ENCODE measurements around the gene S100A9. TPM values are rescaled to one million over a fixed set of nuclear protein-coding genes. Genes with fewer than 3 reads are reported as not detected.

The S100A9 gene
- total RNA-seq, 2 experiments from 2014 or later, result 4.5 to 4.8 TPM

DNA sequence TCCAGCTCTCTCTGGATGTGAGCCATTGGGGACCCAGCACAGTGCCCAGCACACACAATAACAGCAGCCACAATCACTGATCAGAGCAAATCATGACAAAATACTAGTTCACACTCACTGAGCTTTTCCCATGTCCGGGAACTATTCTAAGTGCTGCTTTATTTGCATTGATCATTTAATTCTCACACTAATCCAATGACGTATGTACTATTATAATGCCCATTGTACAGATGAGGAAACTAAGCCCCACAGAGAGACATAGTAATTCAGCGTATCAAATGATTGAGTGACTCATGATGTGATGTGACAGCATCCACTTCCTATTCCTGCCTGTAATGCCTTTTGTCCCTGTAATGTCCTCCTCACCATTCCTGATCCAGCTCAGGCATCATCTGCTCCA is 35.2 kb downstream of the S100A9 start:
- no peak for ATAC-seq (ENCODE audit: low read depth)
- Mint-ChIP-seq H3K4me1 (no peaks in the 10 kb centered on the region), H3K27ac (no peak overlapping the region), H3K4me3 (no peak overlapping the region), H3K9me3 (no peaks in the 10 kb centered on the region), H3K27me3 (peaks cover 11% of the 10 kb centered on the region), H3K36me3 (no peaks in the 10 kb centered on the region)
- POLR2A ChIA-PET, result no interaction called here
- no peak for DNase-seq

DNA sequence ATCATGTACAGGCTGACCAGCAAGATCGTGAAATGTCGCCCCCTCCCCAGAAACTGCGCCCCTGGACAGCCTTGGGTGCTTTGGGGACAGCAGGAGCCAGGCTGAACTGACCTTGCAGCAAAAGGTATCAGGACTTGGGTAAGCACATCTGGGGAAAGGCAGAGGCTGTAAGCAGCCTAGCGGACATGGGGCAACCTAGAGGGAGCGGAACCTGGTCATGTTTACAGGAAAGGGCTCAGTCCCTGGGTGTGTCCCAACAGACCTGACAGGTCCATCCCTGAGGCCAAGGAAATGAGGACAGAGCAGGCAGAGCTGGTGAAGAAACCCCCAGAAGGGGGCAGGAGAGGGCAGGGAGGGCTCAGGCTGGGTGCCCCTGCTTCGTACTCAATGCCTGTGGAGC is 36.3 kb downstream of the S100A9 start:
- Mint-ChIP-seq H3K9me3 (no peaks in the 10 kb centered on the region), H3K4me1 (no peaks in the 10 kb centered on the region), H3K27me3 (peaks cover 11% of the 10 kb centered on the region), H3K4me3 (no peak overlapping the region), H3K27ac (no peak overlapping the region), H3K36me3 (no peaks in the 10 kb centered on the region)
- no peak for ATAC-seq (ENCODE audit: low read depth)
- POLR2A ChIA-PET, result no interaction called here
- no peak for DNase-seq

DNA sequence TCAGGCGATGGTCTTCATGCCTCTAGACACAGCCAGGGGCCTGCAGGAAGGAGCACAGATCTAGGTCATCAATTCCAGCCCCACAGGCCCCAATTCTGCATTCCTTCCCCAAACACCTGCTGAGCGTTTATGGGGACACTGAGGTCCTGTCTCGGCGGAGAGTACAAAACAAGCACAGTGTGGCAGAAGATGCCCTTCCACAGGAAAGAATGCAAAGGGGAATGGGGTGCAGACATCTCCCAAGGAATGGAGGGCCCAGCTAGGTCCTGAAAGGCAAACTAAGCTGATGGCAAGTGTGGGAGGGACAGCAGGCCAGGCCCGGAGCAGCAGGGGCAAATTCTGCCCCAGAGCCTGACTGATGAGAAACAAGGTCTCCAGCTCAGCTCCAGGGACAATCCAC is 36.7 kb downstream of the S100A9 start:
- no peak overlapping the region for H3K4me3 Mint-ChIP-seq
- POLR2A ChIA-PET, result no interaction called here
- H3K36me3 Mint-ChIP-seq, result no peaks in the 10 kb centered on the region
- no peak overlapping the region for H3K27ac Mint-ChIP-seq
- H3K9me3 Mint-ChIP-seq, result no peaks in the 10 kb centered on the region
- peaks cover 11% of the 10 kb centered on the region for H3K27me3 Mint-ChIP-seq
- DNase-seq (no peak), ATAC-seq (ENCODE audit: low read depth) (no peak)
- no peaks in the 10 kb centered on the region for H3K4me1 Mint-ChIP-seq

DNA sequence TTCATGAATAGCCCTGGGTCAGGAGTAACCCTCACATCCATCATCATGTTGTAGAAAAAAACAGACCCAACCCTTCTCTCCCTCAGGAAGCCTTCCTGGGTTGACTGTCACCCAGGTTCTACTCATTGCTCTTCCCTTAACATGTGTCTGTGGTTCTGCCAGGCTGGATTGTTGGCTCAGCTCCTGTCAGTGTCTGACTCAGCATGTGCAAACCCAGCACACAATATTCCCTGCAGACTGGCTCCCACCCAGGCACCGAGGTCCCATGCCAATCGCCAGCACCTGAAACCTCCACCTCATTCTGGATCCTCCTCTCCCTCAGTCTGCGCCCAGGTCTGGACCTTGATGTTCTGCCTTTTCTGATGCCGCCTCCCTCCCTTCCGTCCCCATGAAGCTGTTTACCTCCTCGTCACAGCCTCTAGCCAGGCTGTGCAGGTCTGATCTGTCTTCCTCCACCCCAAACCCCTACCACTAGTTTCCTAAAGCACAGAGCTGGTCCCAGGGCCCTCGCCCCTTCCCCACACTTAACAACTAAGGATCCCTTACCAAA is 37.6 kb downstream of the S100A9 start:
- no peak for ATAC-seq (ENCODE audit: low read depth)
- POLR2A ChIA-PET, result no interaction called here

DNA sequence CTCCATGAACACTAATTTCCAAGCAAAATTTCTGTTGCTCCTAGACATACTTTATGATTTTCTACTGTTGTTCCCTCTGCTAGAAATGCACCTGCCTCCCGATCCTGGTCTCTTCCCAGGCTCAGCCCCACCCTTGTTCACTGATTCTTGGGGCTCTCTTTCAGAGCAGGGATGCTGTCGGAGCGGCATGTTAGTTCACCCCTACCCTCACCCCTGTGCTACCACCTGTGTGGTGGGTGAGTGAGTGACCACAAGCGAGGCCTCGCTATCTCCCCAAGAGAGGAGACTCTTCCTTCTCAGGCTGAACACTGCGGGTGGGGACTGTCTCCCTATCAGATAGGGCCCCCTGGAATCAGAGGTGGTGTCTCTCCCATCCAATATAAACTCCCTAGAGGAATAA is 38.1 kb downstream of the S100A9 start:
- ATAC-seq (ENCODE audit: low read depth) (no peak), DNase-seq (no peak)
- Mint-ChIP-seq H3K27me3 (peaks cover 7% of the 10 kb centered on the region), H3K27ac (no peak overlapping the region), H3K4me3 (no peak overlapping the region), H3K4me1 (no peaks in the 10 kb centered on the region), H3K36me3 (no peaks in the 10 kb centered on the region), H3K9me3 (no peaks in the 10 kb centered on the region)
- POLR2A ChIA-PET, result no interaction called here

More for the DNA sequence above, 37.6 kb downstream of the S100A9 start:
- Mint-ChIP-seq H3K4me1 (no peaks in the 10 kb centered on the region), H3K4me3 (no peak overlapping the region), H3K27ac (no peak overlapping the region), H3K27me3 (peaks cover 8% of the 10 kb centered on the region), H3K9me3 (no peaks in the 10 kb centered on the region), H3K36me3 (no peaks in the 10 kb centered on the region)
- no peak for DNase-seq

DNA sequence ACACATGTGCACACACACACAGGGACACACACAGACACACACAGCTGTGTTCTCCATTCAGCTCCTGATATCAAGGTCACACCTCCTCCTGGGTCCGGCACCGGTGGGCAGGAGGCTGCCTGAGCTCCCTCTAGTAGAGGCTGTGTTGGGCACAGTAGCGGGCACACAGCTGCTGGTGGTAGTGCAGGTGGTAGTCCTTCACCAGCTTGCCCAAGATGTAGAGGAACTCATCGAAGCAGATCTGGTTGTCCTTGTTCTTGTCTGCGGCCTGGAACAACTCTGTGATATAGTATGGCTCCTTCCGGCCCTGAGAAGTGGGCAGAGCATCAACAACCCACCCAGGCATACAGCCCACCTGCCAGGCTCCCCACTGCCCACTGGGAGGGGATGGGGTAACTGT is 38.8 kb downstream of the S100A9 start:
- Mint-ChIP-seq H3K27ac (no peak overlapping the region), H3K27me3 (peaks cover 6% of the 10 kb centered on the region), H3K4me1 (no peaks in the 10 kb centered on the region), H3K9me3 (no peaks in the 10 kb centered on the region), H3K36me3 (no peaks in the 10 kb centered on the region), H3K4me3 (no peak overlapping the region)
- DNase-seq (no peak), ATAC-seq (ENCODE audit: low read depth) (no peak)
- POLR2A ChIA-PET, result no interaction called here

DNA sequence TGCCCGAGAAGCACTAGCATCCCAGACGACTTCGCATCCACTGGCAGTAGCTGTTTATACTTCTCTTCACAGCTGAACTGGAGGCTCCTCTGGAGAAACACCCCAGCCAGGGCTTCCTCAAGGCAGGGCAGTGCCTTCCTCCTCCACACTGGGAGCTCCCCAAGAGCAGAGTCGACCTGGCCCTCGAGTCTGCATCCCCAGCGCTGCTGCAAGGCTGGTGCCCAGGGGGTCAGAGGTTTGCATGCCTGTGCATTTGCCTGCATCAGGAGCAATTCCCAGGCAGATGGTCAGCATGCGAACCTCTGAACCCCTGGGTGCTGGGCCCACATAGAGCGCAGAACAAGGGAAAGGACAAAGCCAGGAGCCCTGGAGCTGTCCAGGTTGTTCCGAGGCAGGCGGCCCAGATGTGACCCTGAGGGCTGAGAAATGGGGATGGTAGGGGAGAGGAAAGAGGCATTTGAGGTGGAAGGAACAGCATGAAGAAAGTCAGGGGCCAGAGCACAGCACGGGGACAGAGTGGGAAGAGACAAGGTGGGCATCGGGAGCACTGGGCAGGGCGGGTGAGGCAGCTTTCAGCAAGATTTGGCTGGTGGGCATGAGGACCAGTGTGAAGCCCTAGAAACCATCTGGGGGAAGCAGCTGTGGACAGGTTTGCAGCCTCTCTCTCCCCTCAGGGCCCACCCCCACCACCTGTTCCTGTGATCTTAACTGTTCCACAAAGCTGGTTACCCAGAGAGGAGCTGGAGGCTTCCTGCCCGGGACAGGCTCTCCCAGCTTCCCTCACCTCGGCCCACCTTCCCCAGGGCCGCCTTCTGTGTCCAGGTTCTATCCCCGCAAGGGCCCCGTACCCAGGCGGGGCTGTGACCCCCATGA is 39.6 kb downstream of the S100A9 start:
- no peak for ATAC-seq (ENCODE audit: low read depth)
- Mint-ChIP-seq H3K27me3 (peaks cover 6% of the 10 kb centered on the region), H3K36me3 (no peaks in the 10 kb centered on the region), H3K4me3 (no peak overlapping the region), H3K9me3 (no peaks in the 10 kb centered on the region), H3K4me1 (no peaks in the 10 kb centered on the region), H3K27ac (no peak overlapping the region)
- POLR2A ChIA-PET, result no interaction called here
- no peak for DNase-seq

DNA sequence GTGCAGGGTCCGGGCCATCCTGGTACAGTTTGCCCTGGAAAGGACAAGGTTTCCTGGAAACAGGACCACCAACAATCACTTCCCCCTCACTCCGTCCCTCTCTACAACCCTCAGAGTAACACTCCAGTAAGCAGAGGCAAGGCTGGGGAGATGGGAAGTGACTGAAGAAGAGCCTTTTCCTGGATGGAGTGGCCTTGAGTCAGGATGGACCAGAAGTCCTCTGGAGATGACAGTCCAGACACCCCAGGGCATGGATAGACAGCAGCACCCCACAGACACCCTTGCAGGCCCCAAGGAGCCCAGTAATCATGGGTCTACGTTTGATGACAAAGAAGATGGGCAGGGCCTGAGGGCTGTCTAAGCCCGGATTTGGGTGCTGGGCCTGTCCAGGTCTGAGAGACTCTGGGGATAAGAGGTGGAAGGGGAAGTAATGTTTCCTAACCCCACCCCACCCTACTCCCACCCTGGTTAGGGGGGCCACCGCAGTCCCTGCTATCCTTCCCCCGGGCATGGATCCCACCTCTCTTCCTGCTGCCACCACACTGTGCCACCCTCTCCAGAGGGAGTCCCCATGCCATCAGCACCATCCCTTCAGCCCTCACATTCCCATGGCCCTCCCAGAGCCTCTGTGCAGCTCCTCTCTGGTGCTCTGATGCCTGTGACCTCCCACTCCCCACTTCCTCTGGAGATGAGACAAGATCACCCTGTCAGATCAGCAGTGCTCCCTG is 40.4 kb downstream of the S100A9 start:
- peaks cover 6% of the 10 kb centered on the region for H3K27me3 Mint-ChIP-seq
- POLR2A ChIA-PET, result no interaction called here
- no peaks in the 10 kb centered on the region for H3K4me1 Mint-ChIP-seq
- H3K9me3 Mint-ChIP-seq, result no peaks in the 10 kb centered on the region
- no peak overlapping the region for H3K4me3 Mint-ChIP-seq
- no peak overlapping the region for H3K27ac Mint-ChIP-seq
- no peaks in the 10 kb centered on the region for H3K36me3 Mint-ChIP-seq
- no peak for ATAC-seq (ENCODE audit: low read depth)
- DNase-seq, result no peak

DNA sequence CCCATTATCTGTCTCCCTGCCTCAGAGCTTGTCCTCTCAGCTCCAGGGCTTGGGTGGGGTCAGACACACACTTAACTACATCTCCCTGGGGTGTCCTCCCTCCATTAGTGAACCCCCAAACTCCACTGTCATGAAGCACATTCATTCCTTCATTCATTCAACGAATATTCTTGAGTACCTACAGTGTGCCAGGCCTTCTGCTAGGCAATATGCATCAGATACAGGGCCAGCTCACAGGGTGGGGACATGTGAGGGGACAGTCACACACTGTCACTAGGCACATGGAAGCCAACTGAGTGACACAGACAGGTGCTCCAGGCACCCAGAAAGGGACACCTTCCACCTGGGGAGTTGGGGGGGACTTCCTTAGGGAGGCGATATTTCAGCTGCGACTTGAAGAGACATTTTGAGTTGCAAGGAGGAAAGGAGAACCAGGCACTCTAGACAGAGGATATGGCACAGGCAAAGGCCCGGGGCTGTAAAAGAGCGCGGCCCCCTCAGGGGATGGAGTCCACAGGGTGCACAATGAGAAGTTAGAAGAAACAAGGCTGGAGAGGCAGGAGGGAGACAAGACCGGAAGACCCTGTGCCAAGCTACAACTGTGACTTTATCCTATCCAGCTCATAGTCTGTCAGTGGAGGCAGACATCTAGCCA is 41.9 kb downstream of the S100A9 start:
- H3K4me1 Mint-ChIP-seq, result peaks cover under 1% of the 10 kb centered on the region
- no peaks in the 10 kb centered on the region for H3K9me3 Mint-ChIP-seq
- POLR2A ChIA-PET, result no interaction called here
- no peak overlapping the region for H3K4me3 Mint-ChIP-seq
- no peak overlapping the region for H3K27ac Mint-ChIP-seq
- no peaks in the 10 kb centered on the region for H3K36me3 Mint-ChIP-seq
- DNase-seq, result no peak
- H3K27me3 Mint-ChIP-seq, result peaks cover 9% of the 10 kb centered on the region
- ATAC-seq (ENCODE audit: low read depth), result no peak

DNA sequence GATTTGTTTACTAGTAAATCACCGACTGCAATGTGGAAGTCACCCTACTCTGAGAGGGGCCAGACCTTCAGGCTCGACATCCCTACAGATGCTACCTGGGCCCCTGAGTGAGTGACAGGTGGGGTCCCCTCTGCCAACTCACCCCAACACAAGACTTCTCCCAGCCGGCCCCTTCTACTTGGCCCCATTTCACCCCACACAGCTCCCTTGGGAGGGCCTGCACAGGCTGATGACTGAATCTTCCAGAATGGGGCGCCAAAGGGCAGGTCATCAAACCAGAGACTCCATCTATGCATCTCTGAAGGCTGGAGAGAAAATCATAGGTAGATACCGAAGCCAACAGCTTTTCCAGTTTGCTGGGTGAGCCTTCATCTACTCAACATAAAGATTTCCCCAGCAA is 42.6 kb downstream of the S100A9 start:
- Mint-ChIP-seq H3K36me3 (no peaks in the 10 kb centered on the region), H3K9me3 (no peaks in the 10 kb centered on the region), H3K27me3 (peaks cover 11% of the 10 kb centered on the region), H3K27ac (no peak overlapping the region), H3K4me3 (no peak overlapping the region), H3K4me1 (peaks cover 3% of the 10 kb centered on the region)
- ATAC-seq (ENCODE audit: low read depth), result no peak
- POLR2A ChIA-PET, result no interaction called here
- no peak for DNase-seq

DNA sequence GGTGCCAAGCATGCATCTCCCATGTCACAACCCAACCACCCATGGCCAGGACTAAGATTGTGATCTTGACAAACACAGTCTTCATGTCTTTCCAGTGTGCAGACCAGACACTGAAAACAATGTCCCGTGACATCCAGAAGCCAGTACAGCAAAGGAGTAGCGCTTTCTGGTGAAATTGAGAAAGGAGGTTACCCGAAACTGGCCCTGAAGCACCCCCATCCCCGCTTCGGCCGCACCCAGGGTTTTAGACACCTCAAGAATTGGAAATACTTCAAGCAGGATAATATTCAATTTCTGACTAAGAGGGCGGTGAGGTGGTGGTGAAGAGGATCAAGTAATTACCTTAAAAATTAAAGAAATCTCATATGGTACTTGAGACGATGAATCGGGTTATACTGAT is 43.8 kb downstream of the S100A9 start:
- H3K27ac Mint-ChIP-seq, result no peak overlapping the region
- no peaks in the 10 kb centered on the region for H3K9me3 Mint-ChIP-seq
- no peak overlapping the region for H3K4me3 Mint-ChIP-seq
- ATAC-seq (ENCODE audit: low read depth) (no peak), DNase-seq (no peak)
- H3K4me1 Mint-ChIP-seq, result peaks cover 3% of the 10 kb centered on the region
- no peaks in the 10 kb centered on the region for H3K36me3 Mint-ChIP-seq
- peaks cover 5% of the 10 kb centered on the region for H3K27me3 Mint-ChIP-seq
- POLR2A ChIA-PET, result no interaction called here

DNA sequence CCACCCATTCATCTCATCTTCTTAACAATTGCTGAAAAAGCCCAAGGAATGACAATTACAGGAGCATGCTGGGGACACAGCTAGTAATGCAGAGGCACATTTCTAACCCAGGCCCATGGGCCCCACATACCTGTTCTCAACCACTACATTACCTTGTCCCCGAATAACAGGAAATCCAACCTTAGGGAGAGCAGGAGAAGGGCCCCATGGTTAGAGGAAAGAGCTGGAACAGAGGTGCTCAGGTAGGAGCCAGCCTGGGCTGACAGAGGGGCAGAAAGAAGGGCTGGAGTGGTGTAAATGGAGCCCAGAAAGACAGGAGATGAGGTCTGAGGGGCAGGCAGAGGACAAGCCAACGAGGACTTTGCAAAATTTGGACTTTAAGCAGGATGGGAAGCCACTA is 44.6 kb downstream of the S100A9 start:
- no peak overlapping the region for H3K4me3 Mint-ChIP-seq
- POLR2A ChIA-PET, result no interaction called here

DNA sequence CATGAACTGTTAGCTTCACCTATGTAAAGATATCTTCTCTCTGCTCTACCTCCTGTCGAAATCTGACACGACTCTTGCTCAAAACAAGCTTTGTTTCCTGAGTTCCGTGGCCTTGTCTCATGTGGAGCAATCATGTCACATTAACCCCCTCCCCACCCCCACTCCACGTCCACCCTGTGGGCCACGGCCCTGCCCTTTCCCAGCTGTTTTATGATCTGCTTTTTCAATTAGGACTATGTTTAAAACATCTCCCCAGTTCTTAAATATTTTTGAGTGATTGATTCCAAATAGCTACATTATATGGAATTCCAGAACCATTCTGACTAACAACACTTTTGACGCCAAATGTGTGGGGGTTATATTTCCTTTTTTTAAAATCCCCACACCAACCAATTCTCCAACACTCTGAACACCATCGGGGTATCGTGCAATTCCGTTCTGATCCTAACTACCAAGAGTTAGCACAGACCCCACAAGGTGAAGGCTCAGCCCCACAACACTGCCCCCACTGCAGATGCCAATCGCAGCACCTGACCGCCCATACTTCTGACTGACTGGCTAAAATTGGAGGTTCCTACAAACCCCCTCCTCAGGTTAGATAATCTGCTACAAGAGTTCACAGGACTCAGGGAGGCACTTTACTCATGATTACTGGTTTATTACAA is 45.9 kb downstream of the S100A9 start:
- Mint-ChIP-seq H3K9me3 (no peaks in the 10 kb centered on the region), H3K4me1 (peaks cover 3% of the 10 kb centered on the region), H3K27me3 (peaks cover 7% of the 10 kb centered on the region), H3K4me3 (no peak overlapping the region), H3K27ac (no peak overlapping the region), H3K36me3 (no peaks in the 10 kb centered on the region)
- DNase-seq (no peak), ATAC-seq (ENCODE audit: low read depth) (no peak)
- POLR2A ChIA-PET, result no interaction called here

More for the DNA sequence above, 44.6 kb downstream of the S100A9 start:
- ATAC-seq (ENCODE audit: low read depth) (no peak), DNase-seq (no peak)
- Mint-ChIP-seq H3K27ac (no peak overlapping the region), H3K27me3 (peaks cover 5% of the 10 kb centered on the region), H3K4me1 (peaks cover 3% of the 10 kb centered on the region), H3K36me3 (no peaks in the 10 kb centered on the region), H3K9me3 (no peaks in the 10 kb centered on the region)
